HEK293 (cell line): Measurements from ENCODE around the gene BTRC.

Experiments
- BCL11B ChIP-seq: fragments of 450-650 bp; formaldehyde crosslinking; IDR thresholded peaks from 2 replicates; pipeline ENCODE4 v1.5.1; 2016; ENCODE audit warnings: low read depth, missing biosample characterization, missing genetic modification characterization
- HIC1 ChIP-seq: fragments of 450-650 bp; formaldehyde crosslinking; IDR thresholded peaks from 2 replicates; pipeline ENCODE4 v1.5.1; 2016; ENCODE audit warnings: missing biosample characterization, missing genetic modification characterization
- PRDM4 ChIP-seq: fragments of 450-650 bp; formaldehyde crosslinking; IDR thresholded peaks from 2 replicates; pipeline ENCODE4 v1.5.1; 2017; ENCODE audit warnings: missing biosample characterization, missing genetic modification characterization
- PRDM6 ChIP-seq: fragments of 450-650 bp; formaldehyde crosslinking; IDR thresholded peaks from 2 replicates; pipeline ENCODE4 v1.5.1; 2017; ENCODE audit warnings: missing biosample characterization, missing genetic modification characterization
- REPIN1 ChIP-seq: fragments of 450-650 bp; formaldehyde crosslinking; IDR thresholded peaks from 2 replicates; pipeline ENCODE4 v1.5.1; 2017; ENCODE audit warnings: missing biosample characterization, missing genetic modification characterization, low read depth
- REST ChIP-seq: fragments of 450-650 bp; formaldehyde crosslinking; IDR thresholded peaks from 2 replicates; pipeline ENCODE4 v1.5.1; 2016; ENCODE audit warnings: missing biosample characterization, missing genetic modification characterization
- ZBTB48 ChIP-seq: fragments of 450-650 bp; formaldehyde crosslinking; IDR thresholded peaks from 2 replicates; pipeline ENCODE4 v1.5.1; 2016; ENCODE audit warnings: missing biosample characterization, missing genetic modification characterization
- ZBTB49 ChIP-seq: fragments of 450-650 bp; formaldehyde crosslinking; IDR thresholded peaks from 2 replicates; pipeline ENCODE4 v1.5.1; 2016; ENCODE audit warnings: missing biosample characterization, missing genetic modification characterization, low read depth
- ZNF121 ChIP-seq: fragments of 450-650 bp; formaldehyde crosslinking; IDR thresholded peaks from 2 replicates; pipeline ENCODE4 v1.5.1; 2016; ENCODE audit warnings: missing biosample characterization, missing genetic modification characterization
- ZNF138 ChIP-seq: fragments of 450-650 bp; formaldehyde crosslinking; IDR thresholded peaks from 2 replicates; pipeline ENCODE4 v1.5.1; 2016; ENCODE audit warnings: missing biosample characterization, missing genetic modification characterization, borderline replicate concordance
- ZNF18 ChIP-seq: fragments of 450-650 bp; formaldehyde crosslinking; IDR thresholded peaks from 2 replicates; pipeline ENCODE4 v1.5.1; 2016; ENCODE audit warnings: missing biosample characterization, missing genetic modification characterization
- ZNF223 ChIP-seq: fragments of 450-650 bp; formaldehyde crosslinking; IDR thresholded peaks from 2 replicates; pipeline ENCODE4 v1.5.1; 2016; ENCODE audit warnings: missing biosample characterization, missing genetic modification characterization
- ZNF23 ChIP-seq: fragments of 450-650 bp; formaldehyde crosslinking; IDR thresholded peaks from 2 replicates; pipeline ENCODE4 v1.5.1; 2016; ENCODE audit warnings: missing biosample characterization, missing genetic modification characterization, borderline replicate concordance
- ZNF362 ChIP-seq: fragments of 450-650 bp; formaldehyde crosslinking; IDR thresholded peaks from 2 replicates; pipeline ENCODE4 v1.5.1; 2016; ENCODE audit warnings: missing biosample characterization, missing genetic modification characterization
- ZNF514 ChIP-seq: fragments of 450-650 bp; formaldehyde crosslinking; IDR thresholded peaks from 2 replicates; pipeline ENCODE4 v1.5.1; 2016; ENCODE audit warnings: missing biosample characterization, missing genetic modification characterization
- ZNF521 ChIP-seq: fragments of 450-650 bp; formaldehyde crosslinking; IDR thresholded peaks from 2 replicates; pipeline ENCODE4 v1.5.1; 2017; ENCODE audit warnings: missing biosample characterization, mild to moderate bottlenecking, missing genetic modification characterization
- ZNF529 ChIP-seq: fragments of 450-650 bp; formaldehyde crosslinking; IDR thresholded peaks from 2 replicates; pipeline ENCODE4 v1.5.1; 2017; ENCODE audit warnings: missing genetic modification characterization, missing biosample characterization; ENCODE audit not compliant: insufficient replicate concordance
- ZNF544 ChIP-seq: fragments of 450-650 bp; formaldehyde crosslinking; IDR thresholded peaks from 2 replicates; pipeline ENCODE4 v1.5.0; 2017; ENCODE audit warnings: missing biosample characterization, missing genetic modification characterization
- ZNF600 ChIP-seq: fragments of 450-650 bp; formaldehyde crosslinking; IDR thresholded peaks from 2 replicates; pipeline ENCODE4 v1.5.1; 2016; ENCODE audit warnings: missing biosample characterization, missing genetic modification characterization
- ZNF692 ChIP-seq: fragments of 450-650 bp; formaldehyde crosslinking; IDR thresholded peaks from 2 replicates; pipeline ENCODE4 v1.5.1; 2016; ENCODE audit warnings: missing biosample characterization, missing genetic modification characterization
- ZNF791 ChIP-seq: fragments of 450-650 bp; formaldehyde crosslinking; IDR thresholded peaks from 2 replicates; pipeline ENCODE4 v1.5.1; 2016; ENCODE audit warnings: missing biosample characterization, missing genetic modification characterization

The BTRC gene

GRCh38 chr10:101485681-101486554 lies 132.0 kb downstream of the BTRC start (continued):
- TF ChIP-seq BCL11B (tag by site-specific recombination) (peak; percentile 89), ZNF138 (tag by site-specific recombination) (no peak), ZNF692 (tag by site-specific recombination) (peak; percentile 93), ZNF121 (tag by site-specific recombination) (no peak; the same call in 1 of the 2 replicates), ZNF23 (no peak), ZNF362 (tag by site-specific recombination) (no peak), ZNF223 (no peak), ZNF529 (no peak), PRDM4 (tag by site-specific recombination) (peak; percentile 95), HIC1 (no peak), ZNF18 (tag by site-specific recombination) (peak; percentile 92), ZNF514 (tag by site-specific recombination) (no peak), PRDM6 (tag by site-specific recombination) (peak; percentile 99), REPIN1 (tag by site-specific recombination) (no peak), ZBTB48 (tag by site-specific recombination) (no peak), ZNF544 (no peak), ZBTB49 (tag by site-specific recombination) (no peak), ZNF600 (tag by site-specific recombination) (peak; percentile 90), ZNF791 (tag by site-specific recombination) (no peak), ZNF521 (tag by site-specific recombination) (no peak), REST (tag by site-specific recombination) (no peak)
